GM19438 (cell line): ENCODE data around the gene RPL39L.

Experiments used
- ATAC-seq: cut with Tn5 transposase; IDR thresholded peaks from one replicate; pipeline ENCODE4 v1.9.1; 2021; ENCODE audit warnings: low read depth; ENCODE audit not compliant: unreplicated experiment

Gene RPL39L

GRCh38 chr3:187072102-187072501, 67.2 kb downstream of the RPL39L start:
- no peak for ATAC-seq
